Retinal pigment epithelial cell (primary cell): ENCODE results near the gene KCNIP1.
A peak's percentile ranks its signal among the peaks of the same experiment; 100 is the strongest.

ENCODE experiments used
- DNase-seq: peaks from one replicate; pipeline ENCODE4 v3.0.0-alpha.2; 2010; ENCODE audit warnings: low read depth
- H3K4me3 ChIP-seq: 2 replicates; pipeline ENCODE4 v1.5.1; 2011; ENCODE audit warnings: mild to moderate bottlenecking, low read length, control low read depth, moderate library complexity
- CTCF ChIP-seq: conservative IDR thresholded peaks from 2 replicates; pipeline ENCODE4 v1.5.1; 2011; ENCODE audit warnings: low read depth, low read length, control low read depth, inconsistent platforms

Gene KCNIP1

DNA sequence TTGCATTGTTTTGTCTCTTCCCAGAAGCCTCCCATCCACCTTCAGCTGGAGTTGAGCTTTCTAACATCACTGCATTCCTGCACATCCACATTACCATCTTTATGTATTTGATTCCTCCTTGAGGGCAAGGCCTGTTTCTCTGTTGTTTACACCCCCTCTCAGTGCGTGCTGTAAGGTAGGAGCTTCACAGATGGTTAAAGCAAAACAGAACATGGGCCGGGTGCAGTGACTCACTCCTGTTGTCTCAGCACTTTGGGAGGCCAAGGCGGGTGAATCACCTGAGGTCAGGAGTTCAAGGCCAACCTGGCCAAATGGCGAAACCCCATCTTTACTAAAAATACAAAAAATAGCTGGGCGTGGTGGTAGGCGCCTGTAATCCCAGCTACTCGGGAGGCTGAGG is 110.9 kb downstream of the KCNIP1 start:
- no peak for DNase-seq
- H3K4me3 ChIP-seq, result no peak overlapping the region
- TF ChIP-seq CTCF, result no peak

- no peak for DNase-seq
- no peak for TF ChIP-seq CTCF
- H3K4me3 ChIP-seq, result no peak overlapping the region
These were observed 114.0 kb downstream of the KCNIP1 start for GRCh38 chr5:170617533-170618490.

- H3K4me3 ChIP-seq, result no peak overlapping the region
- TF ChIP-seq CTCF, result no peak
- no peak for DNase-seq
These were observed 116.0 kb downstream of the KCNIP1 start for GRCh38 chr5:170619869-170620268.

DNA sequence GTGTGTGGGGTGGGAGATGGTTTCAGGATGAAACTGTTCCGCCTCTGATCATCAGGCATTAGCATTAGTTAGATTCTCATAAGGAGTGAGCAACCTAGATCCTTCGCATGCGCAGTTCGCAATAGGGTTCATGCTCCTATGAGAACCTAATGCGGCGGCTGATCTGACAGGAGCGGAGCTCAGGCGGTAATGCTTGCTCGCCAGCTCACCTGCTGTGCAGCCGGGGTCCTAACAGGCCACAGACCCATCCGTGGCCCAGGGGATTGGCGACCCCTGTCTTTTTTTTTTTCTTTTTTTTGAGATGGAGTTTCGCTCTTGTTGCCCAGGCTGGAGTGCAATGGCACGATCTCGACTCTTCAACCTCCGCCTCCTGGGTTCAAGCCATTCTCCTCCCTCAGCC is 119.1 kb downstream of the KCNIP1 start:
- DNase-seq, result no peak
- TF ChIP-seq CTCF, result no peak
- no peak overlapping the region for H3K4me3 ChIP-seq

DNA sequence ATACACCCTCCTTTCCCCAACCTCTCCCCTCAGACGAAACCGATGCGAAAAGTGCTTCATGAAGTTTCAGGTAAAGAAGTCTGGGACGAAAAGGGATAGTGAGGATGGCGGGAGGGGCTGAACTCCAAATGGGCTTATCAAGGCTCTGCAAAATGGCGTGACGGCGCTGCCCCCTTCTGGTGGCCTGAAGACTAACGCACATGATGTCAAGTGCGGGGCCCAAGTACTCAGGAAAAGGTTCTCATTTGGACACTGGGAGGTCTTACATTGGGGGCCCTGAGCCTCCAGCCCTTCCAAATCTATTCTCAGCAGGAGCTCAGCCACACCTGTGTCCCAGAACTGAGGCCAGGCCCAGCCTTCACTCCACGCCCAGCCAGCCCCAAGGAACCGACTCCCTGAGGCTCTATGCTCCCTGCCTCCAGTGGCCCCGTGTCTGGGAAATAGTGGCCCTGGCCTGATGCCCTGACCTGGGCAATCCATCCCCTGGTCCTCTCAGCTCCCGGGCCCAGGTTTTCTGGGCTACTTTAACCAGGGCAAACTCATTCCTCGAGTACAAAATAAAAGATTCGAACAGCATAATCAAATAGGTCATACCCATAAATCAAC is 119.9 kb downstream of the KCNIP1 start:
- no peak for DNase-seq
- no peak overlapping the region for H3K4me3 ChIP-seq
- TF ChIP-seq CTCF, result peak; percentile 79

DNA sequence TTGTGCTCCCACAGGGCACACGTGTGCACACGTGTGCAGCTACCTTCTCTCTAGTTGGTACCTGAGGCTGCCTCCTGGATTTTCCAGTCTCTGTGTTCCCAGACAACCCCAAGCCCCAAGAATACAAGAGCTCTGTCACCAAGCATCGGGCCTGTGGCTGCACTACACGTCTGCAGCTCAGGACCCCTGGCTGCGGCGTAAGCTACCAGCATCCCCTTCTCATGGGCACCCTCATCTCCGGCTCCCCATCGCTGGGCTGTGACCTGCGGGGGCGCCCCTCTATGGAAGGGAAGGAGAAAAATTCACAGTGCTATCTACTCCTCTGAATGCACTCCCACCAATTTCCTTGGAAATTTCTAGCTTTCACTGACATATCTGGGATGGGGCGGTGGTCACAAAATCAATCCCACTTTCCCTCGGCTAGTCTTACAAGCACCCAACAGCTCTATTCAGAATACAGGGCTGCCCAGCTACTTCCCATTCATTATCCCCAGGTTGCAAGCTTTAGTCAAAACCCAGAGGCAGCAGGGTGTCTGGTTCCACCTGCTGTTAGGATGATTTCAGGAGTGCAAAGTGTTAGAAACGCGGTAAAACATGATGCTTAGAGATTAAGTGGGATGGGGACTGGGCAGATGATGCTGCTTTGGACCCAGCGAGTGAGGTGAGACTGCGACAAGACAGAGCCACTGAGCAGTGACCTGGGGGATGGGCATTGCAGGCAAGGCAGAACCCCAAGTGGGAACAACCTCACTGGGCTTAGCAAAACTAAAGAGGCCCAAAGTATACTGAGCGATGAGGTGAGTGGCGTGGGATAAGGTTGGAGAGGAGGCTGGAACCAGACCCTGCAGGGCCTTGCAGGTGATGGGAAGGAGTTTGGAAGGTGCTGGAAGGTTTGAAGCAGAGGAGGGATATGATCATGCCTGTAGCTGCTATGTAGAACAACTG is 121.7 kb downstream of the KCNIP1 start:
- no peak overlapping the region for H3K4me3 ChIP-seq
- no peak for DNase-seq
- no peak for TF ChIP-seq CTCF
